IPS-NIHi7 (cell line): ENCODE data around the gene PTGER1.
A peak's percentile ranks its signal among the peaks of the same experiment; 100 is the strongest.

Experiments
- DNase-seq: peaks from one replicate; pipeline ENCODE4 v3.0.0; 2012; ENCODE audit warnings: mixed read lengths; ENCODE audit errors: extremely low spot score

The PTGER1 gene

DNA sequence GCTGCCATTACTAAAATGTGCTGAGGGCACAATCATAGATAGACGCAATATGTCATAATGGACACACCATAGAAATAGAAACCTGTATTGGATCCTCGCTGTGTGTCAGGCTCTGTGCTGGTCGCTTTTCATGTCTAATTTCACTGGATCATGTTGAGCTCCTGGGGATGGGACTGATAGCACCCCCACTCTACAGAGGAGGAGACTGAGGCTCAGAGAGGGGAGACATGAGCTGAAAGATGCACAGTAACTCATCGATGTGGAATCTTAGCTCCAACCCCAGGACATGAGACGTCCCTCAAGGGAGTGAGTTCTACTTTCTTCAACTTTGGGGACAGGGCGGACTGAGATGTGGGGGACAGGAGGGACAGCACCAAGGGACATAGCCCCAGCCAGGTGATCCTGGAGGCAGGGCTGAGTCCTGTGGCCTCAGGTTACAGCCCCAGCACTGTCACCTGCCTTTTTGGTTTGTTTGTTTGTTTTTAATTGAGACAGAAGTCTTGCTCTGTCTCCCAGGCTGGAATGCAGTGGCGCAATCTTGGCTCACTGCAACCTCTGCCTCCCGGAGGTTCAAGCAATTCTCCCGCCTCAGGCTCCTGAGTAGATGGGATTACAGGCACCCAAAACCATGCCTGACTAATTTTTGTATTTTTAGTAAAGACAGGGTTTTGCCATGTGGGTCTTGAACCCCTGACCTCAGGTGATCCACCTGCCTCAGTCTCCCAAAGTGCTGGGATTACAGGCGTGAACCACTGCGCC lies 27.4 kb upstream of the PTGER1 start:
- DNase-seq: no peak

- no peak for DNase-seq
Observed at GRCh38 chr19:14497228-14497921, 22.2 kb upstream of the PTGER1 start.

DNA sequence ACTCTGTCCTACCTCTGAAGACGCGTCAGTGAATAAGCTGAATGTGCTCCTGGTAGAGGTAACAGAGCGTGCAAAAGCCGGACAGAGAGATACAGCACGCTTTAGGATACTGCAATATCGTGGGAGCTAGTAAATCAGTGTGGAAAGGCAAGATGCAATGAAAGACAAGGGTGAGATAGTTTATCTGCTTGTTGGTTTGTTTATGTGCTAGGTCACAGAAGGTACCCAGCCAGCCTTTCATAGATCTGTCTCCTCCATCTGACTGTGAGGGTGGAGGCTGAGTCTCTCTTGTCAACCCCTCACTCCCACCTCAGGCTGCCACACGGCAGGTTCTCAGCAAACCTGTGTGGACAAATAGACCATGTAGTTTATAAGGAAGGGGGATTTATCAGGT lies 21.7 kb upstream of the PTGER1 start:
- DNase-seq: no peak

DNA sequence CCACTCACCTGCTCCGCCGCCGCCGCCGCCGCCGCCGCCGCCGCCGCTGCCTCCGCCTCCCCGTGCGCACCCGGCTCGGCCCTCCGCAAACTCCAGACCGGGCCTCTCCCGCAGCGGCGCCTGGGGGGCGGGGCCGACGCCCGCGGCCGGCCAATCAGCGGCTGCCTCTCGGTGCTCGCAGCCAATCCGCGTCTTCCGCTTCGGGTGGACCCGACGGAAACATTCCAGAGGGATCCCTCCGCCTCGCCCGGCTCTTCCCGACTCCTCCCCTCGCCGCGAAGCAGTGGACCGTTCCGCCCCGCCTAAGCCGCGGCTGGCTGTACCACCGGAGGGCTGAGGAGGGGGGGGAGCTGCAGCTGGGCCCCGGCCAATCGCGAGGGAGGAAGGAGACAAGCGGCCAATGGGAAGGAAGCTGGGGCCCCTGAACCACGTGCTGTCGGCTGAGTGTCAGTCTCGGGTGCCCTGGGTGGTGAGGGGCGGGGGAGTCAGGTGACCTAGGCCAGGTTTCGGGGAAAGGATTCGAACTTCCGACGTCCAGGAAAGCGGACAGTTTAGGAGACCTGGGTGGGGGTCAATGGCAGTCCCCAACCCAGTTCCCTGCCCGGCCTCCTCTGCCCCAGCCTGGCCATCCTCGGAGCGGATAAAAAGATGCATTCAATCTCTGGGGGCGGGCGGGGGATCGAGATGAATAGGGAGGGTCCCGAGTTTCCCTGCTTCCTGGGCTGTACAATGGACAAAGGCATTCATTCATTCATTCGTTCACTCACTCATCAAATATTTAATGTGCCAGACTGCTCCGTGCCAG lies 21.1 kb upstream of the PTGER1 start, which contains the start of gene GIPC1:
Gene GIPC1 (minus strand): TSS at position 99 of the 805 bp plus-strand sequence. CDS start 13,151 bp downstream, outside the sequence.
- DNase-seq: peak; percentile 100

GRCh38 chr19:14495672-14496028 lies 20.5 kb upstream of the PTGER1 start:
- peak; percentile 31 for DNase-seq

GRCh38 chr19:14494910-14495671 lies 19.9 kb upstream of the PTGER1 start:
- DNase-seq: no peak

DNA sequence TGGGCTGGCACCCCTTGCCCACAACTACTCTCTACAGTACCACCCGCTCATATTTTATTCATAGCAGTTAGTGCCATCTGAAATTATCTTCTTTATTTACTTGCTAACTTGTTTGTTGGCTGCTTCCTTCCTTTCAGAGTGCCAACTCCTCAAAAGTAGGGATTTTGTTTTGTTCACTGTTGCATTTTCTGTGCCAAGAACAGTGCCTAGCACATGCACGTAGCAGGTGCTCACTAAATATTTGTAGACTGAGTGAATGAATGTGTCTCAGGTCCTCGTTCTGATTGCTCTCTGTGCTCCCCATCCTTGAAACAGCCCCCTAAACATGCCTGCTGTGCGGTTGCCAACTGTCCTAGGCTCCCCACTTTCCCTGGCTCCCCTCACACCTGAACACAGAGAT lies 19.3 kb upstream of the PTGER1 start:
- no peak for DNase-seq

DNA sequence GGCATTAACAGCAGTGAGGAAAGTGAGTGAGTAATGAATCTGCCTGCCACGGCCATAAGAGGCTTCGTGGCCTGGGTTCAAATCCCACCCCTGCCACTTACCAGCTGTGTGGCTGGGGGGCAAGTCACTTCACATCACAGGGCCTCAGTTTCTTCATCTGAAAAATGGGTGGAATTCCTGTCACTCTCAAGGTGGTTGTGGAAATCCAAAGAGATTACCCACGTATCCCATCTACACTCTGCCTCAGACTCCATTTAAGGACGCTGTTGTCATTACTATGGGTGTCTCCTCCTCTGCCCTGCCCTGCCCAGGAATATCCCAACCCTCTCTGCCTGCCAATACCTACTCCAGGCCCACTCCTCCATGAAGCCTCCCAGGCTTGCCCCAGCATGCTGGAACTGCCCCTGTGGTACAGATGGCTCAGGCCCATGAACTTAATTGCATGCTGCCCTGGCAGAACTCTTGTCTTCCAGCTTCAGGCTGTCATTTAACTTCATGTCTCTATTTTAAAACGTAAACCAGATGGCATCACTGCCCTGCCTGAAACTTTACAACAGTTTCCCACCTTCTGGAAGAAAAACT lies 17.7 kb upstream of the PTGER1 start:
- DNase-seq: no peak

DNA sequence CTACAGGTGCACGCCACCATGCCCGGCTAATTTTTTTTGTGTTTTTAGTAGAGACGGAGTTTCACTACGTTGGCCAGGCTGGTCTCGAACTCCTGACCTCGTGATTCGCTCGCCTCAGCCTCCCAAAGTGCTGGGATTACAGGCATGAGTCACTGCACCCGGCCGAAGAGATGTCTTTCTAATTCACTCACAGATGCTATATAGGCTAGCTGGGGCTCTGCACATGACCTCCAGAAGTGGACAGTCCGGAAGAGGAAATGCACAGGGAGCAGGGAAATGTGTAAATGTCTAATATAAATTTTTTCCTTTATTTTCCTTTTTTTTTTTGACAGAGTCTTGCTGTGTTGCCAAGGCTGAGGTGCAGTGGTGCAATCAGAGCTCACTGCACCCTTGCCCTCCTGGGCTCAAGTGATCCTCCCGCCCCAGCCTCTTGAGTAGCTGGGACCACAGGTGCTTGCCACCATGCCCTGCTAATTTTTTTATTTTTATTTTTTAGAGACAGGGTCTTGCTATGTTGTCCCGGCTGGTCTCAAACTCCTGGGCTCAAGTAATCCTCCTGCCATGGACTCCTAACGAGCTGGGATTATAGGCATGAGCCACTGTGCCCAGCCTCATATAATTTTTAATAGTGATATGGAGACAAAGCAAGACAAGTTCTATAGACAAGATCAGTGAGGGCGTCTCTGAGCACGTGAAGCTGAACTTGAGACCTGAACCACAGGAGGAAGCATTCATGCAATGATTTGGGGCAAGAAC lies 12.4 kb upstream of the PTGER1 start:
- DNase-seq: no peak

DNA sequence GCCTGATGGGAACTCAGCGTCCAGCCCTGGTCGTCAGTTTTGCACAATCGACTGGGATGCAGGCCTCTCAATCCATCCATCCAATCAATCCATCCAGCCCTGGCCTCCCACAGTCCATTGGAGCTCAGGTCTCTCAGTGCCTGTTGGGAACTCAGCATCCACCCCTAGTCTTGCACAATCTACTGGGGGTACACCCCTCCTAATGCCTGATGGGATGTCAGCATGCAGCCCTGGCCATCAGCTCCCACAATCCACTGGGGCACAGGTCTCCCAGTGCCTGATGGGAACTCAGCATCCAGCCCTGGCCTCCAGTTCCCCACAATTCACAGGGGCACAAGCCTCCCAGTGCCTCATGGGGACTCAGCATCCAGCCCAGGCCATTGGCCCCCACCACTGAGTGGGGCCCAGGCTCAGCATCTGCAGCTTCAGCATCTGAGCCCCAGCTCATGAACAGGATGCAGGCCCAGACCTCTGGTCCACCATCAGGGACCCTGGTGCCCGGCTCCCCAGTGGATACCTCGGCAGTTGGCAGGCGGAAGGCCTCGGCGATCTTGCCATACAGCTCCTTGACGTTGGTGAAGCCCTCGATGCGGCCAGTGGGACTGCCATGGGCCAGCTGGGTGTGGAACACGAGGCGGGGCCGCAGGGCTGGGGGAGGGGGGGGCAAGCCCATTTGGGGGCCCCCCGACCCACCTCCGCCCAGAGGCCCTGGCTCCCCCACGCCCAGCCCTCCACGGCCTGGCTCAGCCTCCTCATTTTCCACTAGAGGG lies 7.2 kb upstream of the PTGER1 start:
- DNase-seq: no peak

DNA sequence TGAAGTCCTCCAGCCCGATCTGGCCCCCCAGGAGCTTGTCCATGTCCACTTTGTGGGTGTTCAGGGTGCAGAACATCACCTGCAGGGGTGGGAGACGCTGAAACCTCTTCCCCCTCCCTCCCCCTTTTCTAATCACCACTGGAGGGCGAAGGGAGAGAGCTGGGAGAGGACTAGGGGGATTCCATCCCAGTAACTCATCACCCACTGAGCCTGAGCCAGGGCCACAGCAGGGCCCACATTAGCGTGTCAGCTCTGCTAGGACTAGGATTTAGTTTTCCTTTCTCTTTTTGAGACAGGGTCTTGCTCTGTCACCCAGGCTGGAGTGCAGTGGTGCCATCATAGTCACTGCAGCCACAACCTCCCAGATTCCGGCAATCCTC lies 5.5 kb upstream of the PTGER1 start:
- DNase-seq: no peak

GRCh38 chr19:14479975-14480699 lies 5.0 kb upstream of the PTGER1 start:
- peak; percentile 94 for DNase-seq

GRCh38 chr19:14479309-14479974 lies 4.3 kb upstream of the PTGER1 start:
- DNase-seq: no peak

- DNase-seq: no peak
Observed at GRCh38 chr19:14478113-14478545, 3.0 kb upstream of the PTGER1 start.

DNA sequence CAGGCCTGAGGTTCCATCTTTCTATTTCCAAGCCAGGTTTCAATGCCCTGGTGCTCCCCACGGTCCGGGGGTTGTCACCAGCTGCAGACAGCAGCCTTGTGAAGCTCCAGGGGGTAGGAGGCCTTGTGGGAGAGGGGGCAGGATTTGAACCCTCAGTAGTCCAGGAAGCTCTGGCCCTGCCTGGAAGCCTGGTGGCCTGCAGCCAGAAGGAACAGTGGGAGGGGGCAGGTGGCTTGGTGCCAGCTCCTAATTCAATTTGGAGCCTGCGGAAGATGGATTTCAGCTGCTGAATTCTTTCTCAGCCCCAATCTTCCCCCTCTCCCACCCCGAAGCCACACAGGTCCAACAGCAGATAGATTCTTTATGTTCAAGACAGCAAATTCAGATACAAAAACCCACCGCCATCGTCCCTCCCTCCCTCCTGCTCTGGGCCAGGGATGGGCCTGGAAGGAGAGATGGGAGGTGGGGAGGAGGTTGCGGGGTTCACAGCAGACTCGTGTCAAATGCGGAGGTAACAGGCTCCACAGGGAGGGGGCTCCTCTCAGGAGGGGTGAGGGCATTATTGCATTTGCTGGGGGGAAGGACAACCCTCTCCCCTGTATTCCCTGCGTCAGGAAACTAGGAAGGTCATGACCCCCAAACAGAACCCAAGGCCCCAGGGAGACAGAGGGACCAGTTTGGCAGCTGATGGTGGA lies 2.4 kb upstream of the PTGER1 start:
- DNase-seq: no peak

- DNase-seq: no peak
Observed at GRCh38 chr19:14476673-14477401, 1.7 kb upstream of the PTGER1 start.

- no peak for DNase-seq
Observed at GRCh38 chr19:14476327-14476672, 1.1 kb upstream of the PTGER1 start.
